Endothelial cell of umbilical vein (primary cell): ENCODE results near the gene IL3RA. TPM values are rescaled to one million over a fixed set of nuclear protein-coding genes. Genes with fewer than 3 reads are reported as not detected.

ENCODE experiments used
- BruUV-seq: library from RNA; stranded (reverse); fragments of 400-500 nt; replicated peaks from 2 replicates; lab custom pipeline; 2021; lab: Mats Ljungman, UMichigan
- CTCF ChIA-PET: fragments of 300-600, 350-600 bp; sonication (Branson Sonifier 250); formaldehyde crosslinking; loops from one replicate; lab custom pipeline; 2021; ENCODE audit warnings: antibody characterized with exemption, inconsistent platforms; lab: Charles Lee
- POLR2A ChIA-PET: fragments of 300-600, 350-600 bp; sonication (Branson Sonifier 250); formaldehyde crosslinking; loops from one replicate; lab custom pipeline; 2021; ENCODE audit warnings: antibody characterized with exemption, inconsistent platforms; lab: Charles Lee
- DNase-seq: peaks from one replicate; pipeline ENCODE4 v3.0.0-alpha.2; 2011; ENCODE audit warnings: low read depth, low spot score
- FAIRE-seq: peaks from 2 replicates; lab custom pipeline; 2011; peaks lifted over from hg19 to GRCh38; lab: Jason Lieb, UNC
- H2AFZ ChIP-seq: 2 replicates; pipeline ENCODE4 v1.6.0; 2012; ENCODE audit warnings: low read depth, low read length, control low read depth, inconsistent platforms
- H3K27ac ChIP-seq: 2 replicates; pipeline ENCODE4 v1.5.1; 2011; ENCODE audit warnings: low read depth, mild to moderate bottlenecking, control low read depth, low read length, moderate library complexity; ENCODE audit not compliant: insufficient read depth
- H3K27me3 ChIP-seq, 2 experiments: 2 replicates each; pipeline versions ENCODE4 v1.6.0 to v1.6.1; 2011; ENCODE audit warnings: low read length in 2 of 2, mixed read lengths in 1 of 2; ENCODE audit not compliant: control insufficient read depth in 2 of 2, insufficient read depth in 2 of 2
- H3K36me3 ChIP-seq, 2 experiments: 2 replicates in 1 of 2; 3 replicates in 1 of 2; pipeline ENCODE4 v1.5.1; 2011; ENCODE audit warnings: low read length in 2 of 2, mild to moderate bottlenecking in 1 of 2, moderate library complexity in 1 of 2; ENCODE audit not compliant: control insufficient read depth in 2 of 2, insufficient read depth in 2 of 2; ENCODE audit errors: extremely low read depth in 1 of 2
- H3K4me1 ChIP-seq: 3 replicates; pipeline ENCODE4 v1.5.1; 2011; ENCODE audit warnings: mild to moderate bottlenecking, low read length; ENCODE audit not compliant: control insufficient read depth, insufficient read depth; ENCODE audit errors: extremely low read depth
- H3K4me2 ChIP-seq: 2 replicates; pipeline ENCODE4 v1.6.1; 2011; ENCODE audit warnings: low read length, control low read depth, mixed read lengths; ENCODE audit not compliant: insufficient read depth
- H3K4me3 ChIP-seq, 3 experiments: fragments of 200-600 bp in 1 of 3; sonication (generic), shearing (Covaris generic) in 1 of 3; replicated peaks in 1 of 3; 2 replicates each; pipeline ENCODE4 v1.5.1; 2011 to 2016; ENCODE audit warnings: control low read depth in 3 of 3, low read length in 3 of 3, mild to moderate bottlenecking in 2 of 3, inconsistent platforms in 1 of 3, low read depth in 1 of 3, moderate library complexity in 1 of 3; ENCODE audit not compliant: insufficient read depth in 1 of 3
- H3K79me2 ChIP-seq: 2 replicates; pipeline ENCODE4 v1.6.0; 2012; ENCODE audit warnings: low read length, inconsistent platforms; ENCODE audit not compliant: control insufficient read depth, insufficient read depth
- H3K9ac ChIP-seq: replicated peaks from 2 replicates; pipeline ENCODE3; 2011; ENCODE audit warnings: low read length, control low read depth; ENCODE audit not compliant: insufficient read depth; ENCODE audit errors: extremely low read depth
- H3K9me1 ChIP-seq: replicated peaks from 3 replicates; pipeline ENCODE4 v1.6.0; 2011; ENCODE audit warnings: mild to moderate bottlenecking, low read length; ENCODE audit not compliant: control insufficient read depth, insufficient read depth; ENCODE audit errors: extremely low read depth
- H3K9me3 ChIP-seq: replicated peaks from 2 replicates; pipeline ENCODE4 v1.5.1; 2012; ENCODE audit warnings: low read length, inconsistent platforms; ENCODE audit not compliant: control insufficient read depth, insufficient read depth
- H4K20me1 ChIP-seq: replicated peaks from 2 replicates; pipeline ENCODE3; 2011; ENCODE audit warnings: mild to moderate bottlenecking, low read length; ENCODE audit not compliant: control insufficient read depth, insufficient read depth; ENCODE audit errors: extremely low read depth
- EZH2 ChIP-seq: IDR thresholded peaks from 2 replicates; pipeline ENCODE4 v1.6.1; 2012; ENCODE audit warnings: borderline replicate concordance, low read depth, mild to moderate bottlenecking, moderate library complexity, low read length, inconsistent platforms; ENCODE audit not compliant: severe bottlenecking
- FOS ChIP-seq: IDR thresholded peaks from 2 replicates; pipeline ENCODE4 v1.6.1; 2011; ENCODE audit warnings: mild to moderate bottlenecking, low read length, moderate library complexity, borderline replicate concordance; ENCODE audit not compliant: insufficient read depth
- GATA2 ChIP-seq: IDR thresholded peaks from 2 replicates; pipeline ENCODE4 v1.7.0; 2011; ENCODE audit warnings: low read depth, mild to moderate bottlenecking, moderate library complexity, mixed read lengths, low read length; ENCODE audit not compliant: insufficient read length, insufficient read depth
- JUN ChIP-seq: IDR thresholded peaks from 2 replicates; pipeline ENCODE4 v1.6.1; 2011; ENCODE audit warnings: borderline replicate concordance, low read depth; ENCODE audit not compliant: insufficient read length, insufficient read depth
- POLR2A ChIP-seq: IDR thresholded peaks from 2 replicates; pipeline ENCODE4 v1.6.1; 2012; ENCODE audit warnings: low read depth, mild to moderate bottlenecking, control low read depth, low read length
- POLR2AphosphoS5 ChIP-seq: IDR thresholded peaks from 2 replicates; pipeline ENCODE4 v1.6.1; 2012; ENCODE audit warnings: low read depth, mild to moderate bottlenecking, control low read depth, low read length, moderate library complexity; ENCODE audit not compliant: insufficient read depth
- dilution Hi-C: fragments of 300-500 bp; cut with MboI; formaldehyde crosslinking; loops from one replicate; pipeline ENCODE4 v1.15.0; 2019; ENCODE audit warnings: low sequenced_read_pairs; ENCODE audit not compliant: extremely low pct_ligation_motif_present
- intact Hi-C: fragments of 100-400 bp; cut with micrococcal nuclease; formaldehyde crosslinking; loops from one replicate; pipeline ENCODE4 v1.10.0; 2022
- polyA plus RNA-seq, 4 experiments: library from polyadenylated mRNA; depleted of rRNA in 3 of 4; stranded (reverse) in 3 of 4; unstranded in 1 of 4; fragments of >200 nt; gene quantifications; 2 replicates each; pipeline versions ENCODE4 v1.2.1 to v1.2.3, GENCODE V29; 2011 to 2012; ENCODE audit warnings: missing spikeins in 1 of 4
- total RNA-seq: library from RNA; stranded (reverse); gene quantifications from 2 replicates; pipeline ENCODE4 v1.2.3, GENCODE V29; 2021
- TF ChIP-seq, protein P1 (sequence below): IDR thresholded peaks from 2 replicates; pipeline ENCODE4 v1.6.1; 2011; ENCODE audit not compliant: insufficient read depth, insufficient read length
- TF ChIP-seq, protein P2 (sequence below), 2 donors: IDR thresholded peaks; 1 replicate in 1 of 2; 2 replicates in 1 of 2; pipeline ENCODE4 v1.5.1; 2011; ENCODE audit warnings: low read length in 2 of 2, mild to moderate bottlenecking in 2 of 2, moderate library complexity in 2 of 2, control low read depth in 1 of 2, inconsistent platforms in 1 of 2, low read depth in 1 of 2; ENCODE audit not compliant: insufficient read depth in 1 of 2; ENCODE audit errors: extremely low read depth in 1 of 2

IL3RA gene
- total and polyA plus RNA-seq, 2 donors (not counting 3 experiments of a cell fraction or from before 2014, with no cell fraction given), result 28.9 to 35.1 TPM

DNA sequence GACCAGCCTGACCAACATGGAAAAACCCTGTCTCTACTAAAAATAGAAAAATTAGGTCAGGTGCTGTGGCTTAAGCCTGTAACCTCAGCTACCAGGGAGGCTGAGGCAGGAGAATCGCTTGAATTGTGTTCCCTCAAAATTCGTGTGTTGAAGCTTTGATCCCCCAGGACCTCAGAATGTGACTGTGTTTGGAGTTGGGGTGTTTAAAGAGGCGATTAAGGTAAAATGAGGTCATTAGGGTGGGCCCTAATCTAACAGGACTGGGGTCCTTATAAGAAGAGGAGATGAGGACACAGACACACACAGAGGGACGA lies 31.8 kb downstream of the IL3RA start:
- H3K4me3 ChIP-seq, result no peak overlapping the region
- no peaks in the 10 kb centered on the region for H3K9me1 ChIP-seq
- H3K9me3 ChIP-seq, result no peaks in the 10 kb centered on the region
- no peak overlapping the region for H3K27ac ChIP-seq
- intact Hi-C loops (no loop called here), dilution Hi-C loops (no loop called here)
- H4K20me1 ChIP-seq, result no peaks in the 10 kb centered on the region
- FAIRE-seq, result no peak
- H2AFZ ChIP-seq, result no peak overlapping the region
- H3K27me3 ChIP-seq, result no peaks in the 10 kb centered on the region
- H3K9ac ChIP-seq, result no peak overlapping the region
- no peaks in the 10 kb centered on the region for H3K4me1 ChIP-seq
- CTCF ChIA-PET, result no interaction called here
- POLR2A ChIA-PET, result no interaction called here
- H3K36me3 ChIP-seq, result no peaks in the 10 kb centered on the region
- no peaks in the 10 kb centered on the region for H3K79me2 ChIP-seq
- H3K4me2 ChIP-seq, result no peak overlapping the region
- no TSS peak for BruUV-seq
- DNase-seq, result no peak
- TF ChIP-seq, protein P1, sequence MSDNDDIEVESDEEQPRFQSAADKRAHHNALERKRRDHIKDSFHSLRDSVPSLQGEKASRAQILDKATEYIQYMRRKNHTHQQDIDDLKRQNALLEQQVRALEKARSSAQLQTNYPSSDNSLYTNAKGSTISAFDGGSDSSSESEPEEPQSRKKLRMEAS, result no peak
- TF ChIP-seq FOS (no peak), POLR2AphosphoS5 (no peak), POLR2A (no peak), JUN (no peak), EZH2 (no peak), GATA2 (no peak)
- TF ChIP-seq, protein P2, sequence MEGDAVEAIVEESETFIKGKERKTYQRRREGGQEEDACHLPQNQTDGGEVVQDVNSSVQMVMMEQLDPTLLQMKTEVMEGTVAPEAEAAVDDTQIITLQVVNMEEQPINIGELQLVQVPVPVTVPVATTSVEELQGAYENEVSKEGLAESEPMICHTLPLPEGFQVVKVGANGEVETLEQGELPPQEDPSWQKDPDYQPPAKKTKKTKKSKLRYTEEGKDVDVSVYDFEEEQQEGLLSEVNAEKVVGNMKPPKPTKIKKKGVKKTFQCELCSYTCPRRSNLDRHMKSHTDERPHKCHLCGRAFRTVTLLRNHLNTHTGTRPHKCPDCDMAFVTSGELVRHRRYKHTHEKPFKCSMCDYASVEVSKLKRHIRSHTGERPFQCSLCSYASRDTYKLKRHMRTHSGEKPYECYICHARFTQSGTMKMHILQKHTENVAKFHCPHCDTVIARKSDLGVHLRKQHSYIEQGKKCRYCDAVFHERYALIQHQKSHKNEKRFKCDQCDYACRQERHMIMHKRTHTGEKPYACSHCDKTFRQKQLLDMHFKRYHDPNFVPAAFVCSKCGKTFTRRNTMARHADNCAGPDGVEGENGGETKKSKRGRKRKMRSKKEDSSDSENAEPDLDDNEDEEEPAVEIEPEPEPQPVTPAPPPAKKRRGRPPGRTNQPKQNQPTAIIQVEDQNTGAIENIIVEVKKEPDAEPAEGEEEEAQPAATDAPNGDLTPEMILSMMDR (IDR thresholded peaks at IDR 0.05; ENCODE audit: extremely low read depth in 1 of 2, insufficient read depth in 1 of 2, low read depth in 1 of 2, low read length in 2 of 2), result no peak
